Tibial nerve (tissue), 4 donors: Measurements from ENCODE around the gene CARD9.

Experiments used
- CTCF ChIP-seq, 5 experiments: fragments of 200-600 bp in 3 of 5; fragments of 450-650 bp in 2 of 5; sonication (generic) in 3 of 5; IDR thresholded peaks; one replicate each; pipeline ENCODE4 v1.5.1; 2016 to 2019; ENCODE audit warnings: antibody characterized with exemption in 5 of 5, mild to moderate bottlenecking in 3 of 5, moderate library complexity in 2 of 5
- EP300 ChIP-seq, 2 donors: sonication (generic); formaldehyde crosslinking; IDR thresholded peaks; one replicate each; pipeline ENCODE4 v1.6.1; 2017; ENCODE audit warnings: antibody characterized with exemption in 2 of 2, mild to moderate bottlenecking in 1 of 2
- POLR2A ChIP-seq, 2 donors: fragments of 450-650 bp; IDR thresholded peaks; one replicate each; pipeline ENCODE4 v1.6.1; 2017; ENCODE audit warnings: antibody characterized with exemption in 2 of 2, mild to moderate bottlenecking in 2 of 2, moderate library complexity in 2 of 2

- TF ChIP-seq EP300 (IDR thresholded peaks at IDR 0.05): no peak
- no peak for TF ChIP-seq CTCF (IDR thresholded peaks at IDR 0.05)
- TF ChIP-seq POLR2A (IDR thresholded peaks at IDR 0.05): no peak
Observed at GRCh38 chr9:136407911-136408310, 34.4 kb upstream of the CARD9 start.
